ENCODE data around the gene OST4.

DNA sequence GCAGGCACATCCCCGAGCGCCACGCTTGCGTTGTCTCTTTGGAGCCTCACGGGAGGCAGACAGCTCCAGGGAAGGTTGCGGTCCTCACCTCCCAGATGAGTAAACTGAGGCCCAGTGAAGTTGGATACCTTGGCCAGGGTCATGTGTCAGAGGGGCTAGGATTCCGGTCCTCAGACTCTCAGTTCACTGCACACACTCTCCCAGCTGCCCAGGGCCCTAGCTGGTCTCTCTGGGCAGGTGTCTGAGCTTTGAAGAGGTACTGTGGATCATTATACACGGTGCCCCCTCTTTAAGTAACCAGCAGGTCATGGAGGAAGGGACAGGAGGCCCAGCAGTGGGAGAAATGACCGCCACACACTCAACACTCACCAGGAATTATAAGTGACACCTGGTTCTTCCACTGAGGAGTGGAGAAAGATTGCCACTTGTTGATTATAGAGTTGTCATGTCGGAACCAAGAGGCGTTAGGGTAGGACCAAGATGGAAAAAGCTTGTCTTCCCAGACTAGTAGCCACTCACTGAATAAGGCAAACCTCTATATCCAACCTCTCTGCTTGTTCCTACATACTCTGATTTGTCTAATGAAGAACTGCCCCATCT is 38.1 kb downstream of the OST4 start:
- TF ChIP-seq, protein P1, sequence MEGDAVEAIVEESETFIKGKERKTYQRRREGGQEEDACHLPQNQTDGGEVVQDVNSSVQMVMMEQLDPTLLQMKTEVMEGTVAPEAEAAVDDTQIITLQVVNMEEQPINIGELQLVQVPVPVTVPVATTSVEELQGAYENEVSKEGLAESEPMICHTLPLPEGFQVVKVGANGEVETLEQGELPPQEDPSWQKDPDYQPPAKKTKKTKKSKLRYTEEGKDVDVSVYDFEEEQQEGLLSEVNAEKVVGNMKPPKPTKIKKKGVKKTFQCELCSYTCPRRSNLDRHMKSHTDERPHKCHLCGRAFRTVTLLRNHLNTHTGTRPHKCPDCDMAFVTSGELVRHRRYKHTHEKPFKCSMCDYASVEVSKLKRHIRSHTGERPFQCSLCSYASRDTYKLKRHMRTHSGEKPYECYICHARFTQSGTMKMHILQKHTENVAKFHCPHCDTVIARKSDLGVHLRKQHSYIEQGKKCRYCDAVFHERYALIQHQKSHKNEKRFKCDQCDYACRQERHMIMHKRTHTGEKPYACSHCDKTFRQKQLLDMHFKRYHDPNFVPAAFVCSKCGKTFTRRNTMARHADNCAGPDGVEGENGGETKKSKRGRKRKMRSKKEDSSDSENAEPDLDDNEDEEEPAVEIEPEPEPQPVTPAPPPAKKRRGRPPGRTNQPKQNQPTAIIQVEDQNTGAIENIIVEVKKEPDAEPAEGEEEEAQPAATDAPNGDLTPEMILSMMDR (IDR thresholded peaks at IDR 0.05; ENCODE audit: insufficient read depth, low read length, poor library complexity, severe bottlenecking): no peak
- TF ChIP-seq EZH2phosphoT487 (conservative IDR thresholded peaks at IDR 0.05; ENCODE audit: low read length): no peak
